Stimulated activated CD4-positive, alpha-beta T cell treated with anti-CD3 and anti-CD28 coated beads, Interleukin-2, amount 100 ng/mL, for 48 hours (primary cell): Measurements from ENCODE around the gene RPL41.
"Not testable (repeated sequence)": the region's sequence is repeated elsewhere in the genome, so short reads cannot be mapped to it uniquely, and the experiment has no call there.

Experiments
- DNase-seq, 2 donors: peaks; one replicate each; pipeline ENCODE4 v3.0.0-alpha.2; 2020

RPL41 gene

GRCh38 chr12:56154818-56155217, 38.4 kb downstream of the RPL41 start:
- DNase-seq: no peak

GRCh38 chr12:56155256-56155845, 38.9 kb downstream of the RPL41 start:
- no peak for DNase-seq

GRCh38 chr12:56156464-56157200, 40.2 kb downstream of the RPL41 start:
- DNase-seq: not testable (repeated sequence)

- DNase-seq: peak; percentile 43 to 45
Measured at GRCh38 chr12:56157201-56158028, 41.0 kb downstream of the RPL41 start.

GRCh38 chr12:56158029-56158925, 41.8 kb downstream of the RPL41 start, which contains the start of gene MYL6:
MYL6 (plus strand) TSS chr12:56158359; CDS start chr12:56158402, 43 bp downstream.
- DNase-seq: peak; percentile 85 to 87

GRCh38 chr12:56158926-56159461, 42.6 kb downstream of the RPL41 start:
- DNase-seq: no peak

- no peak for DNase-seq
Measured at GRCh38 chr12:56159482-56160192, 43.2 kb downstream of the RPL41 start.

- DNase-seq: peak; percentile 33 to 43
Measured at GRCh38 chr12:56160193-56160763, 43.8 kb downstream of the RPL41 start.

- no peak for DNase-seq
Measured at GRCh38 chr12:56160894-56161689, 44.7 kb downstream of the RPL41 start.

- no peak for DNase-seq
Measured at GRCh38 chr12:56161690-56162351, 45.4 kb downstream of the RPL41 start.

GRCh38 chr12:56162468-56163290, 46.2 kb downstream of the RPL41 start:
- no peak for DNase-seq

GRCh38 chr12:56163533-56164344, 47.3 kb downstream of the RPL41 start:
- DNase-seq: no peak

- no peak for DNase-seq
Measured at GRCh38 chr12:56164345-56164729, 47.9 kb downstream of the RPL41 start.

- no peak for DNase-seq
Measured at GRCh38 chr12:56165369-56165768, 48.9 kb downstream of the RPL41 start.
